Measurements from ENCODE around the gene TET2. TPM values are rescaled to one million over a fixed set of nuclear protein-coding genes. Genes with fewer than 3 reads are reported as not detected.

TET2 gene
- total RNA-seq, 2 donors from 2014 or later: 17.3 to 19.6 TPM

DNA sequence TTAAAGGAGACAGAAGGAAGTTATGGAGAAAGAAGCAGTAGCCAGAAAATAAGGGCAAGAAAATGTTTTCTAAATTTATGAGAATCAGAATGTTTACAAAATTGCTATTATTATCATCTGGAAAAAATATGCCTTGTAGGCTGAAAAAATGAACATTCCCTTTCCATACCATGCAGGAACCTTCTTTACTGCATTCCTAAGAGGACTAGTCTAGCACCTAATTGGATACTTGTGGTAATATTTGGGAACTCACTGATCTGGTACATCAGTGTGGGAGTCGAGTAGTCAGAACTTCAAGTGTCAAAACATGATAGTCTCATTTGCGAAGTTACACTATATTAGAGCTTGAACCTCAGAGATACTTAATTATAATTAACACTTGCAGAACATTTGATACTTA lies 51.9 kb downstream of the TET2 start:
- intact Hi-C loops (cut with DNase I): loop anchor here in 1 of 2 donors (5.0 kb wide), 1 partner anchor 46 kb away; no protein-coding TSS in a partner anchor
- DNase-seq: no peak
- ATAC-seq: no peak

DNA sequence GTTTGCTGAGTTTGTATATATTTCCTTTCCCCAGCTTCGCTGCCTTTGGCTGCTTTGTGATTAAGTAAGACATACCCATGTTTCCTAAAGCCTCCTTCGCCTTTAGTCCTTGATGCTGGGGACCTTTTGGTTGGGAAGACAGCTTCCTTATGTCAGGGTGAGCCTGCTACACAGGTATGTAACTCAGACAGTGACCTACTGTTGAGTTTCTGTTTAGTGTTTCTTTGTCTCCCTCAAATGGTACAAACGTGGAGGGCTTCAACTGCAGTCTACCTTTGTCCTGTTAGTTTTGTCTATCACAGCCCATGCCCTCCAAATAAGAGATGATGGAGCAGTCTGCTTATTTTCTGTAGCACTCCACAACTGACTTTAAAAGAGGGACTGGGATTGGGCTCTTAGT lies 59.5 kb downstream of the TET2 start:
- intact Hi-C loops (cut with DNase I): no loop called here
- ATAC-seq: no peak

DNA sequence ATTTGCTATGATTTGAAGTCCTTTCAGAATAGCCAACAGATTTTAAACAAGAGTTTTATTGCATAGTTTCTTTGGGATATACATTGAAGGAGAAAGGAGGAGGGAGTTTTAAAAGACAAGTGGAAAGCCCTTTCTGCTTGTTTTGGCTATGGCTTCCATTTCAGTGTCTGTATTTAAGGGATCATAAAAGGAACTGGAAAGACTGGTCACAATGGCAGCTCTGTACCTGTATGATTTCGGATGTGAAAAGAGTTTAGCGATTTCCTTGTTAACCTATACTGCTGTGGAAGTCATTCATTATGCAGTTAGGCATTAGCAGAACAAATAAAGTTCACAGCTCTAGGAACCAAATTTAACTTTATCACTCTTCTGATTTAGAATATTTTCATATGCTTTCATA lies 60.7 kb downstream of the TET2 start:
- intact Hi-C loops (cut with DNase I): no loop called here
- ATAC-seq (no peak), DNase-seq (no peak)

More for the DNA sequence above, 59.5 kb downstream of the TET2 start:
- DNase-seq: no peak

- intact Hi-C loops (cut with DNase I): no loop called here
- DNase-seq (no peak), ATAC-seq (no peak)
Measured at GRCh38 chr4:105208561-105208960, 61.9 kb downstream of the TET2 start.

DNA sequence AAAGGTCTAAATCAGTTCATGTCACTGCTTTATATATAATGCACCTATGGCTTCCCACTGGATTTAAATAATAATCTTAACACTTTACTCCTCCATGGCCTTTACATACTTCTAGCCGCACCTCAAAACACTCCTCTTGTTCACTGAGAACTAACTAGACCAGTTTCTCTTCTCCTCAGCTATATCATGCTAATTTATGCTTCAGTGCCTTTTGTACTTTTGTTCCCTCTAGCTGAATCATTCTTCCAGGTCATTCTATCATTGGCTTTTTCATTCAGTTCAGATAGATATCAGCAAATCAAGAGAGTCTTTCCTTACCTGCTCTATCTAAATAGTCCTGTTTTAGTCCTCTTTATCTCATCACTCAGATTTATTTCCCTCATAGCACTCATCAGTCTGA lies 64.2 kb downstream of the TET2 start:
- intact Hi-C loops (cut with DNase I): no loop called here
- ATAC-seq (no peak), DNase-seq (no peak)

DNA sequence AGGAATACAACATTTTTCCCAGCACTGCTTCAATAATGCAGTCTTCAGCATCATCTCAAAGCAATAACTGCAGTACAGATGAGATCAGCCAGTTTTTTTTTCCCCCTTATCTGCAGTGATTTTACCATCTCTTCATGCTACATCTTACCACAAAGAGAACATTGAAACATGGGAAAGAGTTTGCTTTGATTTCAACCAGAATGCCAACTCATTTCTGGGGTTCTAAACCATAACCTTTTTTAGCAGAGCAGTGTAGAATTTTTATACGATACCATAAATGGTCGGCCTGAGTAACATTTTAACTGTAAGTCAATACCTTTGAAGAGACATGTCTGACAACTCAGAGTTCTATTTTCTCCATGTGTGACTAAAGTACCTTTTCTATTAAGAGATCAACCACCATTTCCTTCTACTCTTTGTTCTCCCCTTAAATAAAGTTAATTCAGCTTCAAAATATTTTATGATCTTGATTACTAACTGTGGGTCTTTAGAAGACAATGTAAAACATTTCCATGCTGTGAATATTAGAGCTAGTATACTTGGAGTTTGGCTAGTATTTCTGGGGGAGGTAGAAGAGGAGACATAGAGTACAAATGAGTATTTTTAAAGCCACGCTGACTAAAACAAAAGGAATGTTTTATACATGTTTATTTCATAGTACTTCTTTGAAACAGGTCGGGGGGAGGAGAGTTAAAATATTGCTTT lies 69.1 kb downstream of the TET2 start:
- intact Hi-C loops (cut with DNase I): no loop called here
- DNase-seq: no peak

GRCh38 chr4:105225500-105225899 lies 78.8 kb downstream of the TET2 start:
- DNase-seq (no peak), ATAC-seq (peak in 1 of 2 donors; percentile 38)
- intact Hi-C loops (cut with DNase I): no loop called here

More for the DNA sequence above, 69.1 kb downstream of the TET2 start:
- no peak for ATAC-seq

DNA sequence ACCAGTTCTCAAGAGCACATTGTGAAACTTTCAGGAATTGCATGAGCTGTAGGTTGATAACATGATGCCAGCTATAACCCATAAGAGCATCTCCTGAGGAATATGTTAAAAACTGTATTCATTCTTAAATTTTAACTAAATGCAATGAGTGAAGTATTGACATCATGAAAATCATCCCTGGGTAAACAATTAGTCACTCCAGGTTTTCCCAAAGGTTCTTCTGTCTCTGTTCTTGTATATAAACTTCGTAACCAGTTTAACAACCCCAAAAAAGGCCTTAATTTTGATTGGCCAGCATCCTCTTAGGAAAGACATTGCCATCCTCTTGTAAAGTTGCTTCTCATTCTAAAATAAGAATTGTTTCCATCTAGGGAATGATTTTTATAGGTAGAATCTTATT lies 80.4 kb downstream of the TET2 start:
- no peak for ATAC-seq
- intact Hi-C loops (cut with DNase I): no loop called here
- DNase-seq: no peak

GRCh38 chr4:105230287-105230686 lies 83.6 kb downstream of the TET2 start:
- intact Hi-C loops (cut with DNase I): no loop called here
- DNase-seq: no peak
- ATAC-seq: no peak

GRCh38 chr4:105232374-105232773 lies 85.7 kb downstream of the TET2 start:
- DNase-seq (no peak), ATAC-seq (no peak)
- intact Hi-C loops (cut with DNase I): no loop called here

- intact Hi-C loops (cut with DNase I): no loop called here
- ATAC-seq (no peak), DNase-seq (no peak)
Measured at GRCh38 chr4:105234582-105234981, 87.9 kb downstream of the TET2 start.

- intact Hi-C loops (cut with DNase I): no loop called here
- ATAC-seq (no peak), DNase-seq (no peak)
Measured at GRCh38 chr4:105236202-105236915, 89.7 kb downstream of the TET2 start.

DNA sequence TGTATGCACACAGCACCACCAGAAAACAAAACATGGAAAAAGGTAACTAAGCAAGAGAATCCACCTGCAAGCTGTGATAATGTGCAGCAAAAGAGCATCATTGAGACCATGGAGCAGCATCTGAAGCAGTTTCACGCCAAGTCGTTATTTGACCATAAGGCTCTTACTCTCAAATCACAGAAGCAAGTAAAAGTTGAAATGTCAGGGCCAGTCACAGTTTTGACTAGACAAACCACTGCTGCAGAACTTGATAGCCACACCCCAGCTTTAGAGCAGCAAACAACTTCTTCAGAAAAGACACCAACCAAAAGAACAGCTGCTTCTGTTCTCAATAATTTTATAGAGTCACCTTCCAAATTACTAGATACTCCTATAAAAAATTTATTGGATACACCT lies 90.2 kb downstream of the TET2 start:
- ATAC-seq (no peak), DNase-seq (no peak)
- intact Hi-C loops (cut with DNase I): no loop called here

- no peak for ATAC-seq
- intact Hi-C loops (cut with DNase I): loop anchor here in 1 of 2 donors (10.0 kb wide), 1 partner anchor 95 kb away; the partner anchor contains the start of gene TET2
Measured at GRCh38 chr4:105240037-105240436, 93.4 kb downstream of the TET2 start.

GRCh38 chr4:105241451-105241850 lies 94.8 kb downstream of the TET2 start:
- ATAC-seq (peak; percentile 90 to 95), DNase-seq (peak; percentile 56)
- intact Hi-C loops (cut with DNase I): loop anchor here in 1 of 2 donors (10.0 kb wide), 1 partner anchor 97 kb away; the partner anchor contains the start of gene TET2

More at GRCh38 chr4:105240037-105240436, 93.4 kb downstream of the TET2 start:
- DNase-seq: no peak

GRCh38 chr4:105243446-105243845 lies 96.8 kb downstream of the TET2 start:
- intact Hi-C loops (cut with DNase I): loop anchor here in 1 of 2 donors (10.0 kb wide), 1 partner anchor 99 kb away; the partner anchor contains the start of gene TET2
- DNase-seq (no peak), ATAC-seq (no peak)

GRCh38 chr4:105246712-105247111 lies 100.0 kb downstream of the TET2 start:
- ATAC-seq (peak; percentile 30 to 78), DNase-seq (no peak)
- intact Hi-C loops (cut with DNase I): loop anchor here in 1 of 2 donors (10.0 kb wide), 1 partner anchor 102 kb away; the partner anchor contains the start of gene TET2

DNA sequence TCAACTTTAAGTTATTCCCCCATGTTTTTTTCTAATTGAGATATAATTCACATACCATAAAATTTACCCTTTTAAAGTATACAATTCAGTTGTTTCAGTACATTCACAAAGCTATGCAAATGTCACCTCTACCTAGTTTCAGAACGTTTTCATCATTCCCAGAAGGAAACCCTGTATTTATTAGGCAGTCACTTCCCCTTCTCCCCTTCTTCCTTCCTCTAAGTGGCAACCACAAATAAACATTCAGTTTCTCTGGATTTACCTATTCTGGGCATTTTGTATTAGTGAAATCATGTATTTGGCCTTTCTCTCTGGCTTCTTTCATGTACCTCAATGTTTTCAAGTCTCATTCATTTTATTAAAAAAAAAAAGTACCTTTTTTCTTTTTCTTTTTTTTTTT lies 101.9 kb downstream of the TET2 start:
- intact Hi-C loops (cut with DNase I): loop anchor here in 1 of 2 donors (10.0 kb wide), 1 partner anchor 104 kb away; the partner anchor contains the start of gene TET2
- DNase-seq (no peak), ATAC-seq (no peak)

DNA sequence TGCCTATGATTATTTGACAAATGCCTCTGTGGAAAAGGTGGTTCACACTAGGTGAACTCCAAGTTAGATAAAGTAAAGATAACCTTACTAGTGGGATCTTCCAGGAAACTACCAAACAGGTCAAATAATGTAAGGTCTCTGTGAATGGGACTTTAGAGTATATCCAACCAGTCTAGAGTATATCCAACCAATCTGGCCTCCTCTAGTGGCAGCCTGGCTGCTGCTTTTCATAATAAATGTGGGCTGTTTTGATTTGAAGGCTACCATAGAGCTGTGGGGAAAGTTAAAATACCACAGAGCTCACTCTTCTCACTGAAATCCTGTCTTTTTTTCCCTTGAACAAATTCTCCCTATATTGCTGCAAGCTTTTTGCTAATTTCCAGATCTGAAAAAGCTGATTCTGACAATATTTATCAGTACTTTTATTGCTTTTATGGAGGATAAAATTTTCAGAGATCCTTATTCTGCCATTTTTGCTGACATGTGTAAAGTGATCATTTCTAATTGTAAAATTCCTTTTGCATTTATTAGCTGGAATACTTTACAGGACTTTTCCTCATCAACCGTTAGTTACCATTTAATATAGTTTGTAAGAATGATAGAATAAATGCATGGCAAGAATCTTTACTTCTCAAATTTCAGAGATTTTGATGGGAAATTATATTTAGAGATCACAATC lies 111.3 kb downstream of the TET2 start:
- intact Hi-C loops (cut with DNase I): no loop called here

DNA sequence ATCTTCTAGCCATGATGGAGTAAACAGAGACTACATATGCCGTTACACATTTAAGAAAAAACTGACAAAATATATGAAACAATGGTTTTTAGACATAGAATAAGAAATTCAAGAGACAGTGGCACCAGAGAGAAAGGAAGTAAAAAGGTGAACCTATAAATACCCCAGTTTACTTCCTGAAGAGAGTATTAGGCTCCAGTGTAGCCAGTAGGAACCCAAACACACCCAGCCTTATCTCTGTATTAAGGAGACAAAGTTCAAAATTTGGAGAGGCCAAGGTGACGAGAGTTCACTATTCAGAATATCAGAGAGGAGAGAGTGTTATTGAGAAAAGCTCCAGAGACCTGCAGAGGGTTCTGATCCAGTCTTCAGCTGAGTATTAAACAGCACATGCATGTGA lies 119.0 kb downstream of the TET2 start:
- no peak for DNase-seq
- intact Hi-C loops (cut with DNase I): no loop called here
- ATAC-seq: no peak

More for the DNA sequence above, 111.3 kb downstream of the TET2 start:
- DNase-seq (no peak), ATAC-seq (no peak)
